Suppressor macrophage (primary cell): ENCODE measurements around the gene SMC1A.
A peak's percentile ranks its signal among the peaks of the same experiment; 100 is the strongest.
"Not testable (repeated sequence)": the region's sequence is repeated elsewhere in the genome, so short reads cannot be mapped to it uniquely, and the experiment has no call there.

ENCODE experiments used
- DNase-seq, 4 experiments: peaks; one replicate each; pipeline ENCODE4 v3.0.0-alpha.2; 2020 to 2022

Gene SMC1A

DNA sequence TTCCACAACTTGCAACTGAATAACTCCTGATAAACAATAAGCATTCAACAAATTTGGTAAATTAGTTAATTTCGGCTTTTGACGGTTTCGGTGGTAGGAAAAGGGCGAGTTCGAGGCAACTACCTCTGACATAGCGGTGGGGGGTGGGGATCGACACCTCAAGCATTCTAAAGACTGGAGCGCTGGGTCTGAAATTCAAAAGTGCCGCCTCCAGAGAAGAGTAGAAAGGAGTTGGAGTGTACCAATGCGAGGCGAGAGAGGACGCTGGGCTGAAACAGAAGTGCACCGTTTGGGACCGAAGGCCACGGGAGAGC lies 725 bp downstream of the SMC1A start:
- no peak for DNase-seq

DNA sequence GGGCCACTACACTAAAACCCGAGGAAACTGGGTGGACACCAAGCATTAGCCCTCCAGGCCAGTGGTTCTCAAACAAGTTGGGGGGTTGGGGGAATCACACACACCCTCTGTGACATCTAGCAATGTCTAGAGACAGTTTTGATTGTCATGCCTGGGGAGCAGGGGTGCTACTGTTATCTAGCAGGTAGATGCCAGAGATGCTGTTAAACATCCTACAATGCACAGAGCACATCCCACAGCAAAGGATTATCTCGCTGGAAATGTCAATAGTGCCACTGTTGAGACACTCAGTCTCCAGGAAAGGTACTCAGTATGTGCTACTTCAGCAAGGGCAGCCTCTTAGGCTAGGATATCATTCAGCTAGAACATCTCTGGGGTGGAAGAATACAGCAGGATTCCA lies 1.3 kb downstream of the SMC1A start:
- no peak for DNase-seq

GRCh38 chrX:53420351-53420750 lies 2.1 kb downstream of the SMC1A start:
- not testable (repeated sequence) for DNase-seq

DNA sequence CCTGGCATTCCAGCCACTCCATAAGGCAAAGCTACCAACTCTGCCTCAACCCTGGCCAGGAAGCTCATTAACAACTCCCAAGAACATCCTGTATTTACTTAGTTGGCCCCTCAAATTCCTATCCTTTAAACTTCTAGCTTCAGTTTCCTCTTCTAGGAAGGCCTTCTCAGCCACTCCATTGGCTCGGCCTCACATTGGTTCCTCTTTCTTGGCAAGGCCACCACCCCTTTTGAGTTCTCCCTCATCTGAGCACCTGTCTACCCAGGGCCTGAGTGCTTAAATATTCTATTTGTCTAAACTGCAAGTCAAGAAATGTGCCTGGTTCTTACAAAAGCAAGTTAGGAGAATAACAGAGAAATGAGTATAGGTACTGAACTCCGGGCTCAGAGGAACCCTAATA lies 10.0 kb downstream of the SMC1A start:
- peak in 3 of 4 experiments; percentile 14 to 41 (median 19) for DNase-seq

DNA sequence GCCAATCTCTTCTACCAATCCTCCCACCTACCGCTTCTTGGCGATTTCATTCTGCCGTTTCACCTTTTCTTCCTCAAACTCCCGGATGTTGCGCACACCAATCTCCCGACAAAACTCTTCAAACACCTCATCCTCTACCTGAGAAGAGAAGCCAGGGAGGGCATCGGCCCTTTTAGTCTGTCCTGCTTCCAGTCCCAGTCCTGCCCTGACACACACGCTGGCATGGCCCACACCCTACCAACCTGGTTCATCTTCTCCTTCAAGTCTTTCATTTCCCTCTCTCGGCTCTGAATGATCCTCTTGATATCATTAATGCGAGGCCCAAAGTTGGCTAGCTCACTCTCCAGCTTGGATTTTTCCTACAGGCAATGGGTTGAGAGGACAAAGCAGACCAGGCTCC lies 18.9 kb downstream of the SMC1A start:
- no peak for DNase-seq

DNA sequence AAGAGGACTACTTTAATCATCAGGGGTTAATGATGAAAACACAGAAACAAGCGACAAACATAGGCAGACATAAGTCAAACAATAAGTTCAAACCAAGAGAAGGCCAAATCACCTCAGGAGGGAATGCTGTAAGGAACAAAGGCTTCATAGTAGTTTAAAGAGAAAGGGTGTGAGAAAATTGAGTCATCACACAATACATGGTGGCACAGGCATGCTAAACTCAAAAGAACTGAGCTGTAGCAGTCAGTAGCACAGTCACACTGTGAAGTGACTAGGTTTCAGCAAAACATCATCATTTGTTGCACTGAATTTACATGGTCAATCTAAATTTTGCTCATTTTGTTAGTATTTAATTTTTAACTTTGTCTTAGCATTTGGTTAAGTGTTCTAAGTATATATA lies 24.2 kb downstream of the SMC1A start:
- DNase-seq = no peak

DNA sequence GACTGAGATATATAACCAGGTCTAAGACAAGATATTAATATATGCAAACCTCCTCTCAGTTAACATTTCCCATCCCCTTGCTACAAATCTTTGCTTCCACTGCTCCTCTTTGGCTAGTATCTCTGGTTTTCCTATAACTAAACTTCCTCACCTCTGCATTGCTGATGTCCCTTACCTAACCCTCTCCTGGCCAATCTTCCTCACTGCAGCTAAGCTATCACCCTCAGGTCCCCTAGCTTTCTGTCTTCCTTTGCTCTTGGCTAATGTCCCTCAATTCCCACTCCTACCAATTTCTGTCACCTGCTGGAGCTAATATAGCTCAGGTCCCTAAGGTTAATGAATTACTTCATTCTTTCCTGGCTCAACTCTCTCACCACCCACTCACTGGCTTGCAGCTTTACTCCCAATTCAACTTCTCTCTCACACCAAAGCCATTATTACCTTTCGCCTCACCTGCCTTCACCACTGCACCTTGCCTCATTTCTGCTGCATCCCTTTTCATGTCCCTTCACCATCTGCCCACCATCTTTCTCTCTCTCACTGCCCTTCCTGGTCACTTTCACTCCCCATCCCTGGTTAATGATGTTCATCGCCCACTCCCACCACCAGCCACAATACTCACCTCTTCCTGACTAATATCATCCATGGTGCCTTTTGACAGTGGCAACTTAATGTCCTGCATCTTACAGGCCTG lies 26.7 kb downstream of the SMC1A start:
- no peak for DNase-seq

GRCh38 chrX:53383376-53384076 lies 38.9 kb downstream of the SMC1A start:
- no peak for DNase-seq

GRCh38 chrX:53379747-53380146 lies 42.7 kb downstream of the SMC1A start:
- DNase-seq = no peak

- no peak for DNase-seq
These were observed 43.3 kb downstream of the SMC1A start for GRCh38 chrX:53379008-53379710.

- DNase-seq = no peak
These were observed 45.0 kb downstream of the SMC1A start for GRCh38 chrX:53377464-53377863.

DNA sequence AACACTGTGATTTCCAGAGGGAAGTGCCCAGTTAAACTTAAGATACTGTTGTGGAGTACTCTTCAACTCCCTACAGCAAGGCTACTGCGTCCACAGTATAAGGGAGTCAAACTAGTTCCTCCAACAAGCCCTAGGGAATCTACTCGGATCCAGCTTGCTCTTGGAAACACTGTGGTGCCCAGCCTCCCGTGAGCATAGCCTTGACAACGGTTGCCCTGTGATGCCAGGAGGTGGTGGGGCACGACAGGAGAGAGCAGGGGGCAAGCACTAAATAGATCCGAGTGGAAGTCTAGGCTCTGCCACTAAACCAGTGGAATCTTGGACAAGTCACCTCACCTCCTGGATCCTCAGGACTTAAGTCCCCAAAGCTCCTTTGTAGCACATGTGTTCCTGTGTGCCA lies 45.6 kb downstream of the SMC1A start:
- DNase-seq = no peak

DNA sequence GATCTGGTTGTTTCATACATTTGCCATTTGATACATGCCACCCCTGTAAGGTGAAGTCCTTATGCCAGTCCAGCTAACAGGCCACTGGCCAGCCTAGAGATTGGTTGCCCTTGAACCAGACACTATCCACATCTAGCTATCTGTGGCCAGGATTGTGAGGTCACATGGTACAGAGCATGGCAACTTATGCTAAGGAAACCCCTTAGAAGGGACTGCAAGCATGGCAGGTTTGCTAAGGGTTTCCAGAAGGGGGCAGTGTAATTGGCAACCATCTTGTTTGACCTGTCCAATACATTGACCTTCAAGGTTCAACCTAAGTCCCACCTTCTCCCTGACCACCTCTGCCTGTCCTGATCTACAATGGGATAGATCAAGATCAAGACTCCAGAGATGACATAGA lies 47.5 kb downstream of the SMC1A start:
- DNase-seq = peak in 2 of 4 experiments; percentile 6 to 9

- peak; percentile 74 to 86 (median 78) for DNase-seq
These were observed 48.1 kb downstream of the SMC1A start for GRCh38 chrX:53374222-53374820.

DNA sequence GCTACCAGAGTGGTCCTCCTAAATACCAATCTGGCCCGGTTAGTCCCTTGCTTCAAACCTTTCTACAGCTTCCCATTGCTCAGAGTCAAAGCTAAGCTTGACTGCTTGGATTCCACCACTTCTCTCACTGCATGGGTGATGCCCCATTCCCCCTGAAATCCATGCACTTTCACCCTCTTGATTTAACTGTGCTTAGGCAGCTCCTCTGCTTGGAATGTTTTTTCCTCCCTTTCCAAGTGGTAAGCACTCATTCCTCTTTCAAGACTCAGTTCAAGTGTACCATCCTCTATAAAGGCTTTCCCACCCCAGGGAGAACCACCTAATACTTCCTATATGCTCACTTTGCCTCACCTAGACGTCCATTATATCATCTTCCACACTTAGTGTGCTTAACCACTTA lies 49.1 kb downstream of the SMC1A start:
- no peak for DNase-seq

GRCh38 chrX:53366454-53366853 lies 56.0 kb downstream of the SMC1A start:
- DNase-seq = not testable (repeated sequence)

DNA sequence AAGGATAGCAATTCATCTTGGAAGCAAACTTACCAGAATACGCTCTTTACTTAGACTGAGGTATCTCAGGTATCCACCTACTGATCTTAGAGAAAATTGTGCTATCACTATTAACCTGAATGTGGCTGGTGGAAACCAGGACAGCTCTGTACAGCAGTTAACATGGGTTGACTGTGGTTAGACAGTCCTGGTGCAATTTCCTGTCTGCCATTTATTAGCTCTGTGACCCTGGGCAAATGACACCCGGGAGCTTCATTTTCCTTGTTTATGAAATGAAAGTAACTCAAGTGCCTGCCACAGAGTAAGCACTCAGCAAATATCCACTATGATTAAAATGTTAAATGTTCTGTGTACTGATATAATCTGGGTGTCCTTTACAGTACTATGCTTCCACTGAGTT lies 60.0 kb downstream of the SMC1A start:
- peak; percentile 17 to 53 (median 48) for DNase-seq

- peak in 1 of 4 experiments; percentile 22 for DNase-seq
These were observed 64.5 kb downstream of the SMC1A start for GRCh38 chrX:53357799-53358530.

- DNase-seq = peak in 2 of 4 experiments; percentile 14 to 24
These were observed 66.3 kb downstream of the SMC1A start for GRCh38 chrX:53356186-53356585.

DNA sequence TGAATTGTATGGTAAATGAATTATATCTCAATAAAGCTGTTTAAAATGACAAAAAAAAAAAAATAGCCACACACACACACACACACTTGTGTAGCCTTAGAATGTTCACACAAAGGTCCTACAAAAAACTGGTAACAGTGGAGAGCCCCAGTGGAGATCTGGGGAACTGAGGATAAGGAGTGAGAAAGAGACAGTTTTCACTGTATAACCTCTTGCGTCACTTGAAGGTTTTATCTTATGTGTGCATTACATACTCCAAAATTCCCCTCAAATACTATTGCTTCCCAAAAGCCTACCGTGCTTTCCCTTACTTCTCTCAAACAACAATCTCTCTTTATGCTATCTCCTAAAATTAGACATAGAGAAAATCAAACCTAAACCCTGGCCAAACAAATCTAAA lies 67.8 kb downstream of the SMC1A start:
- no peak for DNase-seq

- DNase-seq = peak in 2 of 4 experiments; percentile 36 to 39
These were observed 74.5 kb downstream of the SMC1A start for GRCh38 chrX:53347948-53348347.

GRCh38 chrX:53340852-53341645 lies 81.4 kb downstream of the SMC1A start:
- DNase-seq = no peak
